Measurements from ENCODE around the gene INO80D. TPM values are rescaled to one million over a fixed set of nuclear protein-coding genes. Genes with fewer than 3 reads are reported as not detected.

Gene INO80D
- total RNA-seq, 4 donors from 2014 or later: 25.0 to 49.7 (median 26.5) TPM

GRCh38 chr2:206115026-206115578 lies 29.1 kb upstream of the INO80D start:
- Histone ChIP-seq H3K27ac (no peak overlapping the region), H3K36me3 (peaks cover 4 to 8% of the 10 kb centered on the region in 2 donors), H3K27me3 (no peaks in the 10 kb centered on the region), H3K4me3 (replicated peaks in 1 of 3) (no peak overlapping the region), H3K4me1 (no peaks in the 10 kb centered on the region), H3K9me3 (no peaks in the 10 kb centered on the region)
- DNase-seq: no peak
- TF ChIP-seq POLR2A (IDR thresholded peaks at IDR 0.05): no peak
- no peak for TF ChIP-seq CTCF (IDR thresholded peaks at IDR 0.05)
- intact Hi-C loops (cut with DNase I): loop anchor here (1.0 kb wide), 1 partner anchor 22 kb away; no protein-coding TSS in a partner anchor
- 95 to 98% methylated on average over 3 of the region's 3 CpGs for WGBS, 2 donors

GRCh38 chr2:206112846-206113547 lies 27.0 kb upstream of the INO80D start:
- peaks cover 0 to 8% of the 10 kb centered on the region in 2 donors for H3K36me3 ChIP-seq
- intact Hi-C loops (cut with DNase I): no loop called here
- WGBS, 2 donors: 92 to 93% methylated on average over 7 of the region's 7 CpGs

GRCh38 chr2:206112108-206112507 lies 26.1 kb upstream of the INO80D start:
- Histone ChIP-seq H3K36me3 (peaks cover 0 to 6% of the 10 kb centered on the region in 2 donors), H3K4me1 (no peaks in the 10 kb centered on the region), H3K27me3 (no peaks in the 10 kb centered on the region), H3K9me3 (no peaks in the 10 kb centered on the region), H3K4me3 (replicated peaks in 1 of 3) (no peak overlapping the region), H3K27ac (no peak overlapping the region)
- intact Hi-C loops (cut with DNase I): no loop called here
- DNase-seq: no peak
- TF ChIP-seq CTCF (IDR thresholded peaks at IDR 0.05) (no peak), POLR2A (IDR thresholded peaks at IDR 0.05) (no peak)
- WGBS, 2 donors: 94% methylated on average over 3 of the region's 3 CpGs

More at GRCh38 chr2:206112846-206113547, 27.0 kb upstream of the INO80D start:
- DNase-seq: no peak
- TF ChIP-seq CTCF (IDR thresholded peaks at IDR 0.05): no peak
- TF ChIP-seq POLR2A (IDR thresholded peaks at IDR 0.05): no peak
- no peak overlapping the region for H3K4me3 ChIP-seq (replicated peaks in 1 of 3)
- H3K27ac ChIP-seq: no peak overlapping the region
- H3K4me1 ChIP-seq: no peaks in the 10 kb centered on the region
- H3K9me3 ChIP-seq: no peaks in the 10 kb centered on the region
- no peaks in the 10 kb centered on the region for H3K27me3 ChIP-seq

DNA sequence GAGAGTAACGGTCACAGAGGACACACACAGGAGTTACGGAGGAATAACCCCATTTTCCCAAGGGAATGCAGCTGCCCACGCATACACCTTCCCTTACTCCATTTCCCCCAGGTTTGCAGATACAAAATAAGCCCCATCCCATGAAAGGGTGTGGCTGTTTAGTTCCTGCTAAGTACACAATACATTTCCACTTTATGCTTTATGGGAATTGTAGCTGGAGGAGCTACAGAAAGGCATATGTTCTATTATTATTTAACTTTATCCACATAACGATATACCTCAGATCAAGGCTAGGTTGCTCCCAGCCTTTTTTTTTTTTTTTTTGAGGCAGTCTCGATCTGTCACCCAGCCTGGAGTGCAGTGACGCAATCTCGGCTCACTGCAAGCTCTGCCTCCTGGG lies 22.7 kb upstream of the INO80D start:
- intact Hi-C loops (cut with DNase I): no loop called here
- no peak for DNase-seq
- no peaks in the 10 kb centered on the region for H3K36me3 ChIP-seq
- no peaks in the 10 kb centered on the region for H3K27me3 ChIP-seq
- H3K27ac ChIP-seq: no peak overlapping the region
- H3K9me3 ChIP-seq: no peaks in the 10 kb centered on the region
- H3K4me1 ChIP-seq: no peaks in the 10 kb centered on the region
- no peak overlapping the region for H3K4me3 ChIP-seq (replicated peaks in 1 of 3)
- TF ChIP-seq POLR2A (IDR thresholded peaks at IDR 0.05): no peak
- no peak for TF ChIP-seq CTCF (IDR thresholded peaks at IDR 0.05)
- 77 to 86% methylated on average over 7 of the region's 7 CpGs for WGBS, 2 donors

- H3K27ac ChIP-seq: no peak overlapping the region
- no peaks in the 10 kb centered on the region for H3K4me1 ChIP-seq
- no peaks in the 10 kb centered on the region for H3K9me3 ChIP-seq
- no peaks in the 10 kb centered on the region for H3K27me3 ChIP-seq
- H3K4me3 ChIP-seq (replicated peaks in 1 of 3): no peak overlapping the region
- TF ChIP-seq CTCF (IDR thresholded peaks at IDR 0.05) (no peak), POLR2A (IDR thresholded peaks at IDR 0.05) (no peak)
- intact Hi-C loops (cut with DNase I): no loop called here
- WGBS, 2 donors: 98% methylated on average over 5 of the region's 5 CpGs
- H3K36me3 ChIP-seq: no peaks in the 10 kb centered on the region
- DNase-seq: no peak
These were observed 19.6 kb upstream of the INO80D start for GRCh38 chr2:206105541-206105940.
